SU-DHL-6 (cell line): ENCODE results near the gene AGO1.
"Not testable (repeated sequence)": the region's sequence is repeated elsewhere in the genome, so short reads cannot be mapped to it uniquely, and the experiment has no call there.

Source experiments
- H2AFZ ChIP-seq: fragments of 200-600 bp; sonication (generic); 2 replicates; pipeline ENCODE4 v1.6.1; 2014; ENCODE audit warnings: low read depth, mild to moderate bottlenecking, moderate library complexity, mixed read lengths, antibody characterized with exemption, low read length; ENCODE audit not compliant: severe bottlenecking
- H3F3A ChIP-seq: fragments of 200-600 bp; shearing (Covaris generic); 2 replicates; pipeline ENCODE4 v1.6.0; 2016; ENCODE audit warnings: antibody characterized with exemption, mild to moderate bottlenecking; ENCODE audit not compliant: insufficient read depth
- H3K27ac ChIP-seq: fragments of 200-600 bp; sonication (generic); 2 replicates; pipeline ENCODE4 v1.5.1; 2016; ENCODE audit warnings: low read depth, mild to moderate bottlenecking, low read length, moderate library complexity, mixed read lengths
- H3K27me3 ChIP-seq: fragments of 200-600 bp; sonication (generic), shearing (Covaris generic); 2 replicates; pipeline ENCODE4 v1.6.0; 2014; ENCODE audit warnings: mild to moderate bottlenecking, low read length
- H3K36me3 ChIP-seq: fragments of 200-600 bp; sonication (generic); 2 replicates; pipeline ENCODE4 v1.6.1; 2014; ENCODE audit warnings: mild to moderate bottlenecking, low read length, mixed read lengths
- H3K4me2 ChIP-seq: fragments of 300-600, 200-600 bp; shearing (Covaris generic), sonication (generic); 2 replicates; pipeline ENCODE4 v1.6.0; 2014; ENCODE audit warnings: low read length, low read depth, mild to moderate bottlenecking; ENCODE audit not compliant: poor library complexity, severe bottlenecking
- H3K4me3 ChIP-seq: fragments of 200-600 bp; sonication (generic); 2 replicates; pipeline ENCODE4 v1.5.1; 2014; ENCODE audit warnings: antibody characterized with exemption, low read length, mild to moderate bottlenecking, mixed read lengths; ENCODE audit not compliant: insufficient read depth, poor library complexity, severe bottlenecking
- H3K79me2 ChIP-seq: fragments of 200-600 bp; sonication (generic); 2 replicates; pipeline ENCODE4 v1.6.1; 2014; ENCODE audit warnings: mild to moderate bottlenecking, low read length, moderate library complexity; ENCODE audit not compliant: insufficient read depth
- H3K9ac ChIP-seq: fragments of 200-600 bp; sonication (generic); 2 replicates; pipeline ENCODE4 v1.7.0; 2014; ENCODE audit warnings: mild to moderate bottlenecking, low read length
- H3K9me2 ChIP-seq: fragments of 200-600 bp; sonication (generic); replicated peaks from 2 replicates; pipeline ENCODE4 v1.6.1; 2014; ENCODE audit warnings: low read length; ENCODE audit not compliant: insufficient read depth
- H3K9me3 ChIP-seq: fragments of 200-600 bp; sonication (generic); 2 replicates; pipeline ENCODE4 v1.6.1; 2014; ENCODE audit warnings: low read length, mixed read lengths; ENCODE audit not compliant: insufficient read depth
- H4K20me1 ChIP-seq: fragments of 200-600 bp; sonication (generic); 2 replicates; pipeline ENCODE4 v1.6.1; 2014; ENCODE audit warnings: low read depth, mild to moderate bottlenecking, antibody characterized with exemption, low read length, moderate library complexity, mixed read lengths
- CTCF ChIP-seq: fragments of 200-600 bp; sonication (generic); IDR thresholded peaks from one replicate; pipeline ENCODE4 v1.5.1; 2017; ENCODE audit warnings: antibody characterized with exemption, mild to moderate bottlenecking, low read length, moderate library complexity; ENCODE audit not compliant: insufficient read depth, poor library complexity, severe bottlenecking
- EZH2phosphoT487 ChIP-seq: fragments of 200-600 bp; sonication (generic), shearing (Covaris generic); conservative IDR thresholded peaks from 2 replicates; pipeline ENCODE4 v1.6.1; 2018; ENCODE audit warnings: mild to moderate bottlenecking, antibody characterized with exemption, low read length, moderate library complexity, mixed read lengths

The AGO1 gene

DNA sequence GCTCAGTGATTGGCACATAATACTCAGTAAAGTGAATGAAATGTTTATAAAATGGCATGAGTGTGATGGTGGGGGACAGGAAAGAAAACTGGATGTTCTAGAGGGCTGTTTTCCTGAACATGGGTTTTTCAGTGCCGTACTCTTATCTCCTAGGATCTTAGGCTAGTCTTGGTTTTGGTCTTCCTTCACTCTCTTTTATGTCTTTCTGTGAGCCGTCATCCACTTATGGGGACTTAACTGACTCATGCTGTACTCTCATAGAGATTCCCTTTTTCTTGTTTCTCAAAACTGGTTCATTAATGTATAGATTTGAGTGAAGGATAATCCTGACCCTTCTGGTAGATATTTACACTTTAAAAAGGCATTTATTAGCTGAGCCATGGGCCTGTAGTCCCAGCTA is 64.5 kb downstream of the AGO1 start:
- Histone ChIP-seq H3K36me3 (no peaks in the 10 kb centered on the region), H3K27ac (no peak overlapping the region), H4K20me1 (no peaks in the 10 kb centered on the region), H3K4me2 (no peak overlapping the region), H3K9me3 (no peaks in the 10 kb centered on the region), H3K4me3 (no peak overlapping the region), H3K9ac (no peak overlapping the region), H3K27me3 (no peaks in the 10 kb centered on the region), H3F3A (peaks cover 5% of the 10 kb centered on the region; the same call in 1 of the 2 replicates), H2AFZ (no peak overlapping the region), H3K79me2 (peaks cover 74% of the 10 kb centered on the region), H3K9me2 (no peaks in the 10 kb centered on the region)
- TF ChIP-seq EZH2phosphoT487 (no peak), CTCF (no peak)

- H3K36me3 ChIP-seq = no peaks in the 10 kb centered on the region
- no peaks in the 10 kb centered on the region for H4K20me1 ChIP-seq
- H3K9me2 ChIP-seq = no peaks in the 10 kb centered on the region
- H3K9ac ChIP-seq = no peak overlapping the region
- H3F3A ChIP-seq = peaks cover 12% of the 10 kb centered on the region; the same call in 1 of the 2 replicates
- no peaks in the 10 kb centered on the region for H3K9me3 ChIP-seq
- H2AFZ ChIP-seq = no peak overlapping the region
- TF ChIP-seq EZH2phosphoT487 (no peak), CTCF (no peak)
- H3K4me2 ChIP-seq = no peak overlapping the region
- peaks cover 58% of the 10 kb centered on the region for H3K79me2 ChIP-seq
- no peak overlapping the region for H3K27ac ChIP-seq
- H3K27me3 ChIP-seq = no peaks in the 10 kb centered on the region
- no peak overlapping the region for H3K4me3 ChIP-seq
These were observed 75.5 kb downstream of the AGO1 start for GRCh38 chr1:35958558-35958957.

DNA sequence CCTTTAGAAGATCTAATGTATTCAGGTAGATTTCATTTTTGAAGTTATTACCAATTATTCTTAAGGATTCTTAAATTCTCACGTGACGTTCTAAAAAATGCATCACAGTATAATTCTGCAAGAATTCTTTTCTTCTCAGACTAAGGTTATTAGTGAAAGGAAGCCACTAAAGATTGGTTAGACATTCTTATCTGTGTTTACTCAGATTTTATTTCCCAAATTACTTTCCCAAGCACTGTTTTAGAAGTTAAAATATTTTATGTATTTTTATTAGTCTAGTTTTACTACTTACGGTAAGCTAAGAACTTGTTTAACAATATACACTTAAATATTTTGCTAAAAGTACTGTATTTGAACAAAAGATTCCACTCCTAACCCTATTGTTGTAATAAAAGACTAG is 76.3 kb downstream of the AGO1 start:
- Histone ChIP-seq H3K79me2 (peaks cover 57% of the 10 kb centered on the region), H3K9me2 (no peaks in the 10 kb centered on the region), H3K9me3 (no peaks in the 10 kb centered on the region), H4K20me1 (no peaks in the 10 kb centered on the region), H3K27ac (no peak overlapping the region), H3F3A (peaks cover 12% of the 10 kb centered on the region; the same call in 1 of the 2 replicates), H3K4me2 (no peak overlapping the region), H3K36me3 (no peaks in the 10 kb centered on the region; the same call in 1 of the 2 replicates), H3K9ac (no peak overlapping the region), H3K4me3 (no peak overlapping the region), H3K27me3 (no peaks in the 10 kb centered on the region), H2AFZ (no peak overlapping the region)
- TF ChIP-seq CTCF (no peak), EZH2phosphoT487 (no peak)

- Histone ChIP-seq H3K27me3 (no peaks in the 10 kb centered on the region), H2AFZ (no peak overlapping the region), H3K36me3 (peaks cover 6% of the 10 kb centered on the region; the same call in 1 of the 2 replicates), H3K27ac (no peak overlapping the region), H3K4me2 (no peak overlapping the region), H3F3A (peaks cover 21% of the 10 kb centered on the region), H3K9me2 (no peaks in the 10 kb centered on the region), H3K79me2 (peaks cover 51% of the 10 kb centered on the region), H4K20me1 (no peaks in the 10 kb centered on the region), H3K4me3 (no peak overlapping the region), H3K9me3 (no peaks in the 10 kb centered on the region), H3K9ac (no peak overlapping the region)
- TF ChIP-seq CTCF = no peak
- no peak for TF ChIP-seq EZH2phosphoT487
These were observed 79.9 kb downstream of the AGO1 start for GRCh38 chr1:35962952-35963351.

GRCh38 chr1:35964277-35964676 is 81.3 kb downstream of the AGO1 start:
- H2AFZ ChIP-seq, H3K9me2 ChIP-seq, H3K4me2 ChIP-seq, H4K20me1 ChIP-seq, H3K27ac ChIP-seq, H3K27me3 ChIP-seq, H3K9me3 ChIP-seq, H3K9ac ChIP-seq, H3K4me3 ChIP-seq: not testable (repeated sequence)
- peaks cover 43% of the 10 kb centered on the region for H3K79me2 ChIP-seq
- H3K36me3 ChIP-seq = peaks cover 14% of the 10 kb centered on the region; the same call in 1 of the 2 replicates
- H3F3A ChIP-seq = peaks cover 13% of the 10 kb centered on the region
